ENCODE results near the gene DLGAP5. TPM values are rescaled to one million over a fixed set of nuclear protein-coding genes. Genes with fewer than 3 reads are reported as not detected.

Gene DLGAP5
- total RNA-seq, 1 experiment from 2014 or later: 72.8 TPM

- TF ChIP-seq POLR2AphosphoS5 (IDR thresholded peaks at IDR 0.05; ENCODE audit: low read depth, low read length): no peak
- no peak for TF ChIP-seq CBX3 (IDR thresholded peaks at IDR 0.05; ENCODE audit: low read depth)
- TF ChIP-seq JUND (IDR thresholded peaks at IDR 0.05): no peak
- TF ChIP-seq SP1 (IDR thresholded peaks at IDR 0.05; ENCODE audit: low read depth): no peak
Observed at GRCh38 chr14:55212634-55213033, 21.2 kb upstream of the DLGAP5 start (continued).

GRCh38 chr14:55207832-55208231, 16.4 kb upstream of the DLGAP5 start:
- RAD21 ChIA-PET (ENCODE audit: low non-redundant PET in 1 of 2, low total read pairs in 2 of 2, uncharacterized antibody in 2 of 2, unreplicated experiment in 2 of 2): no interaction called here
- DNase-seq (ENCODE audit: low read depth, low spot score) (no peak), ATAC-seq (no peak)
- Histone ChIP-seq H3K9me2 (ENCODE audit: insufficient read depth) (no peaks in the 10 kb centered on the region), H3K9me3 (ENCODE audit: control insufficient read depth in 1 of 2, insufficient read depth in 1 of 2, low read depth in 1 of 2, low read length in 2 of 2) (no peaks in the 10 kb centered on the region), H3K4me1 (ENCODE audit: control insufficient read depth in 1 of 2, insufficient read depth in 2 of 2, low read length in 2 of 2) (no peaks in the 10 kb centered on the region; a peak in 1 of 4 replicates), H3K4me2 (ENCODE audit: low read length) (no peak overlapping the region), H3K79me2 (ENCODE audit: insufficient read depth, low read length) (no peaks in the 10 kb centered on the region), H3K4me3 (replicated peaks in 1 of 2; ENCODE audit: low read depth in 1 of 2, low read length in 2 of 2) (no peak overlapping the region), H3K36me3 (ENCODE audit: control insufficient read depth in 1 of 2, insufficient read depth in 2 of 2, low read length in 2 of 2) (no peaks in the 10 kb centered on the region), H3K27me3 (ENCODE audit: insufficient read depth, low read length) (no peaks in the 10 kb centered on the region), H3K9ac (ENCODE audit: low read length) (no peak overlapping the region), H4K20me1 (ENCODE audit: insufficient read depth) (no peaks in the 10 kb centered on the region), H2AFZ (ENCODE audit: low read depth, low read length, poor library complexity, severe bottlenecking) (no peak overlapping the region), H3K27ac (ENCODE audit: low read depth, low read length) (no peak overlapping the region)
- intact Hi-C loops (cut with micrococcal nuclease): no loop called here
- no TSS peak for BruUV-seq (replicated peaks)
- POLR2A ChIA-PET: no interaction called here
- TF ChIP-seq YY1 (IDR thresholded peaks at IDR 0.05; ENCODE audit: extremely low read depth, insufficient replicate concordance, low read depth, low read length) (no peak), SIN3A (IDR thresholded peaks at IDR 0.05; ENCODE audit: low read depth) (no peak), ZNF274 (IDR thresholded peaks at IDR 0.05; ENCODE audit: low read depth, low read length) (no peak), CEBPB (IDR thresholded peaks at IDR 0.05; ENCODE audit: low read depth) (no peak), POLR2AphosphoS5 (IDR thresholded peaks at IDR 0.05; ENCODE audit: low read depth, low read length) (no peak), ZFX (IDR thresholded peaks at IDR 0.05) (no peak), REST (IDR thresholded peaks at IDR 0.05; ENCODE audit: low read depth) (no peak), TCF7L2 (IDR thresholded peaks at IDR 0.05; ENCODE audit: borderline replicate concordance, extremely low read depth, insufficient read depth, insufficient read length) (no peak), JUND (IDR thresholded peaks at IDR 0.05) (no peak), CTCF (IDR thresholded peaks at IDR 0.05 in 2 of 3, conservative IDR thresholded peaks at IDR 0.05 in 1 of 3; ENCODE audit: borderline replicate concordance in 1 of 3, insufficient read depth in 1 of 3, low read depth in 2 of 3, low read length in 2 of 3) (no peak), SRF (IDR thresholded peaks at IDR 0.05; ENCODE audit: low read depth) (no peak), ZBTB33 (IDR thresholded peaks at IDR 0.05; ENCODE audit: extremely low read depth, insufficient replicate concordance, low read length) (no peak), EZH2 (IDR thresholded peaks at IDR 0.05) (no peak)
- CTCF ChIA-PET: interaction anchor here (0.6 to 1.0 kb wide), 2 partner anchors 38 to 221 kb away, joined by 3 read pairs; no protein-coding TSS in a partner anchor
